Vagina (tissue), 2 donors: ENCODE results near the gene PAX8. TPM values are rescaled to one million over a fixed set of nuclear protein-coding genes. Genes with fewer than 3 reads are reported as not detected.

Source experiments
- DNase-seq, 2 donors: peaks; one replicate each; pipeline ENCODE4 v3.0.0-alpha.2; 2017; ENCODE audit errors: extremely low spot score in 2 of 2
- H3K27ac ChIP-seq: fragments of 200-600 bp; sonication (generic); one replicate; pipeline ENCODE4 v1.5.1; 2019
- H3K27me3 ChIP-seq: fragments of 200-600 bp; sonication (generic); one replicate; pipeline ENCODE4 v1.5.1; 2019
- H3K36me3 ChIP-seq, 2 donors: fragments of 200-600 bp; sonication (generic); one replicate each; pipeline ENCODE4 v1.5.1; 2017 to 2019
- H3K4me1 ChIP-seq: fragments of 200-600 bp; sonication (generic); one replicate; pipeline ENCODE4 v1.5.1; 2019
- H3K4me3 ChIP-seq, 2 donors: fragments of 200-600 bp; sonication (generic); 1 replicate in 1 of 2; 2 replicates in 1 of 2; pipeline ENCODE4 v1.5.1; 2016 to 2019
- H3K9me3 ChIP-seq: fragments of 200-600 bp; sonication (generic); one replicate; pipeline ENCODE4 v1.5.1; 2019
- POLR2A ChIP-seq, 2 donors: fragments of 450-650 bp; IDR thresholded peaks; one replicate each; pipeline ENCODE4 v1.6.1; 2017; ENCODE audit warnings: antibody characterized with exemption in 2 of 2, mild to moderate bottlenecking in 2 of 2, moderate library complexity in 2 of 2
- POLR2AphosphoS5 ChIP-seq, 2 donors: sonication (generic); formaldehyde crosslinking; IDR thresholded peaks; one replicate each; pipeline ENCODE4 v1.9.0; 2017; ENCODE audit warnings: antibody characterized with exemption in 2 of 2, mild to moderate bottlenecking in 2 of 2, low read depth in 1 of 2; ENCODE audit not compliant: insufficient read depth in 1 of 2
- intact Hi-C: fragments of 100-400 bp; cut with DNase I; formaldehyde crosslinking; loops from one replicate; pipeline ENCODE4 v1.15.1; 2023
- total RNA-seq: library from RNA; depleted of rRNA; stranded (reverse); fragments of >200 nt; gene quantifications from one replicate; pipeline ENCODE4 v1.2.3, GENCODE V29; 2016
- TF ChIP-seq, protein P1 (sequence below), 3 experiments: fragments of 450-650 bp in 2 of 3; fragments of 200-600 bp in 1 of 3; sonication (generic) in 1 of 3; IDR thresholded peaks; one replicate each; pipeline ENCODE4 v1.5.1; 2017 to 2019; ENCODE audit warnings: antibody characterized with exemption in 3 of 3, mild to moderate bottlenecking in 2 of 3, moderate library complexity in 2 of 3

PAX8 gene
- total RNA-seq, 1 donor from 2014 or later, result 1.7 TPM

DNA sequence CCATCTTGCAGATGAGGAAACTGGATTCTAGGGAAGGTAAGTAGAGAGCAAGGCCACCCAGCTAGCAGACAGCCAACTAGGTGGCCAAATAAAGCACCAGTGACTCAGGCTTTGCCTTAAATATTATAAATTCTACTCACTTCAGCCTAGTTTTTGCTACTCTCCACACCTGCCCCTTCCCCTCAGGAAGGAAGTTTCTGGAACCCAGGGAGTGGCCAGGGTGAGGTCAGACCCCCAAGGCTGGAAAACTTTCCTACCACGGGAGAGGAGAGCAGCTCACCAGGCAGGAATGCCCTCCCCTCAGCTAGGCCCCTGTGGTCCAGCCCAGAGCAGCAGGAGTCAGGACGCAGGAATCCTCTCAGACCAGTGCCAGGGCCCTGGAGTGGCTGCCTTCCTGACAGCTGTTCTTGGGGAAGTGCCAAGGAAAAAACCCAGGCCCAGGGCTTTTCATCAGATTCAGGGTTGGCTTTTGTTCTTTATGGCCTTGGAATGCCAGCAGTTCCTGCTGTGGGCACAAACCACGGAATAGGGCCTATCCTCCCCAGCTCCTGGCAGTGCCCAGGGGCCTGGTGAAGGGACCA, 5.1 kb upstream of the PAX8 start:
- DNase-seq, result no peak
- no peaks in the 10 kb centered on the region for H3K36me3 ChIP-seq
- no peaks in the 10 kb centered on the region for H3K9me3 ChIP-seq
- H3K27ac ChIP-seq, result peak overlapping the region; percentile 46
- no peak overlapping the region for H3K4me3 ChIP-seq
- intact Hi-C loops, result no loop called here
- H3K4me1 ChIP-seq, result peaks cover 25% of the 10 kb centered on the region
- TF ChIP-seq POLR2AphosphoS5 (IDR thresholded peaks at IDR 0.05; ENCODE audit: insufficient read depth in 1 of 2, low read depth in 1 of 2) (peak in 1 of 2 donors; percentile 47), POLR2A (IDR thresholded peaks at IDR 0.05) (no peak)
- no peaks in the 10 kb centered on the region for H3K27me3 ChIP-seq

GRCh38 chr2:113282747-113283533, 4.2 kb upstream of the PAX8 start:
- TF ChIP-seq POLR2A (IDR thresholded peaks at IDR 0.05) (no peak), POLR2AphosphoS5 (IDR thresholded peaks at IDR 0.05; ENCODE audit: insufficient read depth in 1 of 2, low read depth in 1 of 2) (no peak)
- TF ChIP-seq, protein P1, sequence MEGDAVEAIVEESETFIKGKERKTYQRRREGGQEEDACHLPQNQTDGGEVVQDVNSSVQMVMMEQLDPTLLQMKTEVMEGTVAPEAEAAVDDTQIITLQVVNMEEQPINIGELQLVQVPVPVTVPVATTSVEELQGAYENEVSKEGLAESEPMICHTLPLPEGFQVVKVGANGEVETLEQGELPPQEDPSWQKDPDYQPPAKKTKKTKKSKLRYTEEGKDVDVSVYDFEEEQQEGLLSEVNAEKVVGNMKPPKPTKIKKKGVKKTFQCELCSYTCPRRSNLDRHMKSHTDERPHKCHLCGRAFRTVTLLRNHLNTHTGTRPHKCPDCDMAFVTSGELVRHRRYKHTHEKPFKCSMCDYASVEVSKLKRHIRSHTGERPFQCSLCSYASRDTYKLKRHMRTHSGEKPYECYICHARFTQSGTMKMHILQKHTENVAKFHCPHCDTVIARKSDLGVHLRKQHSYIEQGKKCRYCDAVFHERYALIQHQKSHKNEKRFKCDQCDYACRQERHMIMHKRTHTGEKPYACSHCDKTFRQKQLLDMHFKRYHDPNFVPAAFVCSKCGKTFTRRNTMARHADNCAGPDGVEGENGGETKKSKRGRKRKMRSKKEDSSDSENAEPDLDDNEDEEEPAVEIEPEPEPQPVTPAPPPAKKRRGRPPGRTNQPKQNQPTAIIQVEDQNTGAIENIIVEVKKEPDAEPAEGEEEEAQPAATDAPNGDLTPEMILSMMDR (IDR thresholded peaks at IDR 0.05), result no peak
- intact Hi-C loops, result no loop called here
- peaks cover 5% of the 10 kb centered on the region for H3K27me3 ChIP-seq
- no peak for DNase-seq
- peaks cover 25% of the 10 kb centered on the region for H3K4me1 ChIP-seq
- no peaks in the 10 kb centered on the region for H3K36me3 ChIP-seq
- no peaks in the 10 kb centered on the region for H3K9me3 ChIP-seq
- no peak overlapping the region for H3K4me3 ChIP-seq
- peak overlapping the region; percentile 46 for H3K27ac ChIP-seq

- Histone ChIP-seq H3K9me3 (no peaks in the 10 kb centered on the region), H3K27ac (no peak overlapping the region), H3K36me3 (no peaks in the 10 kb centered on the region), H3K27me3 (peaks cover 14% of the 10 kb centered on the region), H3K4me3 (no peak overlapping the region), H3K4me1 (peaks cover 33% of the 10 kb centered on the region)
- DNase-seq, result no peak
- intact Hi-C loops, result no loop called here
- TF ChIP-seq POLR2A (IDR thresholded peaks at IDR 0.05) (no peak), POLR2AphosphoS5 (IDR thresholded peaks at IDR 0.05; ENCODE audit: insufficient read depth in 1 of 2, low read depth in 1 of 2) (no peak)
- TF ChIP-seq, protein P1 (IDR thresholded peaks at IDR 0.05), result no peak
Measured at GRCh38 chr2:113281910-113282746, 3.4 kb upstream of the PAX8 start.

- intact Hi-C loops, result no loop called here
- Histone ChIP-seq H3K9me3 (no peaks in the 10 kb centered on the region), H3K4me3 (no peak overlapping the region), H3K27me3 (peaks cover 18% of the 10 kb centered on the region), H3K4me1 (peaks cover 21% of the 10 kb centered on the region), H3K36me3 (no peaks in the 10 kb centered on the region), H3K27ac (no peak overlapping the region)
- DNase-seq, result no peak
- no peak for TF ChIP-seq POLR2A (IDR thresholded peaks at IDR 0.05)
Measured at GRCh38 chr2:113278073-113278741, 514 bp downstream of the PAX8 start.

DNA sequence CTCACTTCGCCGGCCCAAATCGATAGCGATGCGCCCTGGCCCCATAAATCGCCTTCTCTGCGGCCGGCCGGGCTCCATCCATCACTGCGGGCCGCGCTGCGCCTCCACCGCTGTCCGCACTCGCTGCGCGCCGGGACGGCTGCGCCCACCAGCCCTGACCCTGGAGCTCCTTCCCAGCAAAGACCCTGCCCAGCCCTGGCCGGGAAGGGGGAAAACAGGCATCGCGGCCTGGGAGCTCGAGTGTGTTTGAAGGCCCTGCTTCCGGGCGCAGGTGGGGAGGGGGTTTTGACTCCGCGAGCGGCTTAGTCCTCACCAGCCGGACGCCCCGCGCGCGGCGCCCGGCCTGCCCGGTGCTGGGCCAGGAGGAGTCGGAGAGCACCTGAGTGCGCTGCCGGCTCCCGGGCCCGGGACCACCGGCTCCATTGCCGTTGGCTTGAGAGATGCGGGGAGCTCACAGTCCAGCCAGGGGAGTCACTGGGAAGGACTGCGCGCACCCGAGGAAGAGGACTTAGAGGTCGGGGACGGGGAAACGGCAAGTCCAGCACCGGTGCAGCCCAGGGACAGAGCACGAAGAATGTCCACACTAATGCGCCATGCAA, 1.1 kb downstream of the PAX8 start:
- no peak overlapping the region for H3K4me3 ChIP-seq
- H3K27me3 ChIP-seq, result peaks cover 18% of the 10 kb centered on the region
- TF ChIP-seq POLR2A (IDR thresholded peaks at IDR 0.05), result no peak
- TF ChIP-seq POLR2AphosphoS5 (IDR thresholded peaks at IDR 0.05; ENCODE audit: insufficient read depth in 1 of 2, low read depth in 1 of 2), result no peak
- TF ChIP-seq, protein P1 (IDR thresholded peaks at IDR 0.05), result no peak

More for the DNA sequence above, 1.1 kb downstream of the PAX8 start:
- no peak for DNase-seq
- H3K27ac ChIP-seq, result no peak overlapping the region
- peaks cover 16% of the 10 kb centered on the region for H3K4me1 ChIP-seq
- intact Hi-C loops, result no loop called here
- H3K36me3 ChIP-seq, result no peaks in the 10 kb centered on the region
- no peaks in the 10 kb centered on the region for H3K9me3 ChIP-seq
